Breast epithelium (tissue), 4 donors: ENCODE measurements around the gene PRKN. TPM values are rescaled to one million over a fixed set of nuclear protein-coding genes. Genes with fewer than 3 reads are reported as not detected.

Experiments used
- DNase-seq, 2 donors: peaks; one replicate each; pipeline ENCODE4 v3.0.0-alpha.2; 2019; ENCODE audit warnings: low spot score in 2 of 2
- H3K27ac ChIP-seq, 2 donors: fragments of 200-600 bp; sonication (generic) in 1 of 2; one replicate each; pipeline ENCODE4 v1.5.1; 2016 to 2019; ENCODE audit warnings: mild to moderate bottlenecking in 1 of 2
- H3K27me3 ChIP-seq, 2 donors: fragments of 200-600 bp; sonication (generic) in 1 of 2; one replicate each; pipeline versions ENCODE4 v1.5.1 to v1.6.0; 2017 to 2019; ENCODE audit warnings: control low read depth in 1 of 2, mild to moderate bottlenecking in 1 of 2
- H3K36me3 ChIP-seq: fragments of 200-600 bp; one replicate; pipeline ENCODE4 v1.5.1; 2019
- H3K4me1 ChIP-seq, 2 donors: fragments of 200-600 bp; sonication (generic); one replicate each; pipeline ENCODE4 v1.5.1; 2016 to 2019; ENCODE audit warnings: control low read depth in 1 of 2
- H3K4me3 ChIP-seq, 3 donors: fragments of 200-600 bp; sonication (generic); 1 replicate in 2 of 3; 2 replicates in 1 of 3; pipeline ENCODE4 v1.5.1; 2016 to 2019; ENCODE audit warnings: mild to moderate bottlenecking in 3 of 3, moderate library complexity in 2 of 3
- H3K9me3 ChIP-seq, 2 donors: fragments of 200-600 bp; sonication (generic) in 1 of 2; one replicate each; pipeline ENCODE4 v1.5.1; 2016 to 2019; ENCODE audit warnings: control low read depth in 1 of 2
- POLR2A ChIP-seq: fragments of 450-650 bp; IDR thresholded peaks from one replicate; pipeline ENCODE4 v1.6.1; 2016; ENCODE audit warnings: antibody characterized with exemption, mild to moderate bottlenecking, moderate library complexity
- POLR2AphosphoS5 ChIP-seq, 3 donors: sonication (generic); formaldehyde crosslinking; IDR thresholded peaks; one replicate each; pipeline ENCODE4 v1.6.1; 2017; ENCODE audit warnings: antibody characterized with exemption in 3 of 3
- intact Hi-C: fragments of 100-400 bp; cut with DNase I; formaldehyde crosslinking; loops from one replicate; pipeline ENCODE4 v1.15.1; 2023; ENCODE audit warnings: low total_unique reads
- total RNA-seq, 3 donors: library from RNA; depleted of rRNA; stranded (reverse); fragments of >200 nt; gene quantifications; one replicate each; pipeline ENCODE4 v1.1.0, GENCODE V29; 2016
- TF ChIP-seq, protein P1 (sequence below), 3 donors: fragments of 450-650 bp; IDR thresholded peaks; one replicate each; pipeline ENCODE4 v1.5.1; 2016 to 2017; ENCODE audit warnings: antibody characterized with exemption in 3 of 3, mild to moderate bottlenecking in 3 of 3, moderate library complexity in 3 of 3

The PRKN gene
- total RNA-seq, 3 donors from 2014 or later: 7.2 to 19.0 (median 11.2) TPM

DNA sequence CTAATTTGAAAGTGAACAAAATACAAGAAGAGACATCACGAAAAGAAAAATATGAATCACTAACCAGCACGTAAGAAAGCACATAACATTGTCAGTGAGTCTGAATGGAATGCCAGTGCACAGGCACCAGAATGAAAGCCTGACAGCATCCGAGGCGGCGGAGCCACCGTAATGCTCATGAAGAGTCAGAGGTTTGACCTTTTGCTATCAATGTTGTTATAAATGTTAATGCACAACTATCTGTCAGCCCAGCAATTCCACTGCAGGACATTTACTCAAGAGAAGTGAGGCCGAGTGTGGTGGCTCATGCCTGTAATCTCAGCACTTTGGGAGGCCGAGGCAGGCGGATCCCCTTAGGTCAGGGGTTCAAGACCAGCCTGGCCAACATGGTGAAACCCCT, 562.1 kb downstream of the PRKN start:
- TF ChIP-seq POLR2A: no peak
- TF ChIP-seq, protein P1, sequence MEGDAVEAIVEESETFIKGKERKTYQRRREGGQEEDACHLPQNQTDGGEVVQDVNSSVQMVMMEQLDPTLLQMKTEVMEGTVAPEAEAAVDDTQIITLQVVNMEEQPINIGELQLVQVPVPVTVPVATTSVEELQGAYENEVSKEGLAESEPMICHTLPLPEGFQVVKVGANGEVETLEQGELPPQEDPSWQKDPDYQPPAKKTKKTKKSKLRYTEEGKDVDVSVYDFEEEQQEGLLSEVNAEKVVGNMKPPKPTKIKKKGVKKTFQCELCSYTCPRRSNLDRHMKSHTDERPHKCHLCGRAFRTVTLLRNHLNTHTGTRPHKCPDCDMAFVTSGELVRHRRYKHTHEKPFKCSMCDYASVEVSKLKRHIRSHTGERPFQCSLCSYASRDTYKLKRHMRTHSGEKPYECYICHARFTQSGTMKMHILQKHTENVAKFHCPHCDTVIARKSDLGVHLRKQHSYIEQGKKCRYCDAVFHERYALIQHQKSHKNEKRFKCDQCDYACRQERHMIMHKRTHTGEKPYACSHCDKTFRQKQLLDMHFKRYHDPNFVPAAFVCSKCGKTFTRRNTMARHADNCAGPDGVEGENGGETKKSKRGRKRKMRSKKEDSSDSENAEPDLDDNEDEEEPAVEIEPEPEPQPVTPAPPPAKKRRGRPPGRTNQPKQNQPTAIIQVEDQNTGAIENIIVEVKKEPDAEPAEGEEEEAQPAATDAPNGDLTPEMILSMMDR (IDR thresholded peaks at IDR 0.05): no peak
- no peak for TF ChIP-seq POLR2AphosphoS5 (IDR thresholded peaks at IDR 0.05)
- Histone ChIP-seq H3K9me3 (no peaks in the 10 kb centered on the region), H3K36me3 (no peaks in the 10 kb centered on the region), H3K4me1 (no peaks in the 10 kb centered on the region), H3K27me3 (no peaks in the 10 kb centered on the region), H3K4me3 (no peak overlapping the region), H3K27ac (no peak overlapping the region)
- intact Hi-C loops: loop anchor here (5.0 kb wide), 1 partner anchor 1107 kb away; no protein-coding TSS in a partner anchor
- DNase-seq: no peak

DNA sequence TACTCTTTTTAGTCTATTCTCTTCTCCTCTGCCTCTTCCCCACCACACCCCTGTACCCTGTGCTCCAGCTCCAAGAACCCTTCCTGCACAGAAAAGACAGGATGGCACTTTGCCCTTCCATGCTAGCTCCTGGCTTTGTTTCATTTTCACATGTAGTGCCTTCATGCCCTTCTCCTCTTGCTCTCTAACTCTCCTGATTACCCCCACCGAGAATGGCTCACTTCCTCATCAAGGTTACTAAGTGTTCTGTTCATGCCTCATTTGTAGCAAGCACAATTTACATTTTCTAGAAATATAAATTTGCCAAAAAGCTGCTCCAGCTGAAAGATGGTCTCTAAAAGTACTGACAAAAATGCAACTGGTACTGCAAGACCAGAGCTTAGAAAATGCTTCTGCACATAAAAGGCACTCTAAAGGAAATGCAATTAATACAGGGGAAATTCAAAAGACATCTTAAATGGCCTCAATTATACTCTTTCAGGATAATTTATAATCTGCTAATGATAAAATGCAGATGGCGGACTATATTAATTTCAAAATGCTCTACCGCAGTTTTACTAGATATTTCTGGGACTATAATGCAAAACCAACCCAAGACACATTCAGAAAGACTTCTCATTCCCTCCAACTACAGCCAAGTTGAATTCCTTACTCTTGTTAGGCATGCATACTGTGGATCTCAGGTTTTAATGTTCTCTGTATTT, 570.2 kb downstream of the PRKN start:
- H3K4me1 ChIP-seq: no peaks in the 10 kb centered on the region
- H3K9me3 ChIP-seq: peaks cover 4 to 7% of the 10 kb centered on the region in 2 donors
- H3K36me3 ChIP-seq: no peaks in the 10 kb centered on the region
- DNase-seq: no peak
- no peak overlapping the region for H3K4me3 ChIP-seq
- intact Hi-C loops: no loop called here
- no peaks in the 10 kb centered on the region for H3K27me3 ChIP-seq
- H3K27ac ChIP-seq: no peak overlapping the region
- TF ChIP-seq POLR2A (no peak), POLR2AphosphoS5 (IDR thresholded peaks at IDR 0.05) (no peak)
- TF ChIP-seq, protein P1 (IDR thresholded peaks at IDR 0.05): no peak

DNA sequence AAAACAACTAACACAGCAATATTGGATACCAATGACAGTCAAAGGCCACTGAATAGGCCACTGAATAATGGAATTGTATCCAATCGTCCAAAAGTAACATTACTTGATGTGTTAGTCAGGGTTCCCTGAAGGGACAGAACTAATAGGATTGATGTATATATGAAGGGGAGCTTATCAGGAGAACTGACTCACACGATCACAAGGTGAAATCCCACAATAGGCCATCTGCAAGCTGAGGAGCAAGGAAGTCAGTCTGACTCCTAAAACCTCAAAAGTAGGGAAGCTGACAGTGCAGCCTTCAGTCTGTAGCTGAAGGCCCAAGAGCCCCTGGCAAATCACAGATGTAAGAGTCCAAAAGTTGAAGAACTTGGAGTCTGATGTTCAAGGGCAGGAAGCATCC, 571.4 kb downstream of the PRKN start:
- DNase-seq: no peak
- Histone ChIP-seq H3K27me3 (no peaks in the 10 kb centered on the region), H3K4me1 (no peaks in the 10 kb centered on the region), H3K36me3 (no peaks in the 10 kb centered on the region), H3K27ac (no peak overlapping the region), H3K4me3 (no peak overlapping the region), H3K9me3 (peaks cover 4 to 7% of the 10 kb centered on the region in 2 donors)
- no peak for TF ChIP-seq POLR2AphosphoS5 (IDR thresholded peaks at IDR 0.05)
- TF ChIP-seq POLR2A: no peak
- TF ChIP-seq, protein P1 (IDR thresholded peaks at IDR 0.05): no peak
- intact Hi-C loops: no loop called here

DNA sequence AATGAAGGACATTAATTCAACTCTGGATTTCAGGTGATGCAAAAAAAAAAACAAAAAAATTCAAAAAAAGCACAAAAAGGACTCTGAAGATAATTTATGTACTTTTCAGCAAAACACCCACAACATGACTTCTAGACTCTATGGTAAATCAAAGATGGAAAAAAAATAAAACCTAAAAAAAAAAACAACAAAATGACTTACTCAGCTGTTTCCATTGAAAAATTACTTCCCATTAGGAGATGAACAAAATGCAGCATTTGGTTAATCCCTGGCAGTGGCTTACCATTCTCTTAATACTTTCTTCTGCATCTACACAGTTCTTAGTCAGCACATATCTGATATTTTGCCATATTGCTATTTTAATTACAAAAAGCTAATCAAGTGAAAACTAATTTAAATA, 572.6 kb downstream of the PRKN start:
- no peak for DNase-seq
- no peak overlapping the region for H3K27ac ChIP-seq
- no peak for TF ChIP-seq POLR2A
- TF ChIP-seq, protein P1 (IDR thresholded peaks at IDR 0.05): no peak
- no peak for TF ChIP-seq POLR2AphosphoS5 (IDR thresholded peaks at IDR 0.05)
- no peaks in the 10 kb centered on the region for H3K36me3 ChIP-seq
- H3K9me3 ChIP-seq: peaks cover 4 to 7% of the 10 kb centered on the region in 2 donors
- H3K4me3 ChIP-seq: no peak overlapping the region
- intact Hi-C loops: no loop called here
- H3K4me1 ChIP-seq: no peaks in the 10 kb centered on the region
- no peaks in the 10 kb centered on the region for H3K27me3 ChIP-seq

DNA sequence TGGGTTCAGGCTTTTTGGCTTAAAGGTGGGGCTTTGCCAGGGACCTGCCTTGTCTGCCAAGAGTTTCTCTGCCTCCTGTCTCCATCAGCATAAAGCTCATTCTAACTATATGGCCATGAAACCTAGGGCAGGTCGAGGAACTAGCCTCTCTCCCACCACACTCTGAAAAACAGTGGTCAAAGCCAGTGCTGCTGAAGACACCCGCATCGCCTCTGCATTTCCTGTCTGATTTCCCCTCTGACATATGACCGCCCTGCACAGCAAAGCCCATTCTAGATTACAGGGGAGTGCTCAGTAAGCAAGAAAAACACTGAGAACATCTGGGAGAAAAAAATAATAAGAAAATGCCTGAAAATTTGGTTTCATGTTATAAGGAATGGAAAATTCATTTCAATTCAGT, 573.6 kb downstream of the PRKN start:
- H3K9me3 ChIP-seq: peaks cover 4 to 7% of the 10 kb centered on the region in 2 donors
- DNase-seq: no peak
- H3K4me3 ChIP-seq: no peak overlapping the region
- no peaks in the 10 kb centered on the region for H3K4me1 ChIP-seq
- no peak overlapping the region for H3K27ac ChIP-seq
- TF ChIP-seq, protein P1 (IDR thresholded peaks at IDR 0.05): no peak
- TF ChIP-seq POLR2AphosphoS5 (IDR thresholded peaks at IDR 0.05) (no peak), POLR2A (no peak)
- H3K36me3 ChIP-seq: no peaks in the 10 kb centered on the region
- intact Hi-C loops: no loop called here
- no peaks in the 10 kb centered on the region for H3K27me3 ChIP-seq
